ENCODE data around the gene RBM47.
"Not testable (repeated sequence)": the region's sequence is repeated elsewhere in the genome, so short reads cannot be mapped to it uniquely, and the experiment has no call there.

Gene RBM47

GRCh38 chr4:40481977-40482376, 147.7 kb downstream of the RBM47 start:
- DNase-seq: no peak

DNA sequence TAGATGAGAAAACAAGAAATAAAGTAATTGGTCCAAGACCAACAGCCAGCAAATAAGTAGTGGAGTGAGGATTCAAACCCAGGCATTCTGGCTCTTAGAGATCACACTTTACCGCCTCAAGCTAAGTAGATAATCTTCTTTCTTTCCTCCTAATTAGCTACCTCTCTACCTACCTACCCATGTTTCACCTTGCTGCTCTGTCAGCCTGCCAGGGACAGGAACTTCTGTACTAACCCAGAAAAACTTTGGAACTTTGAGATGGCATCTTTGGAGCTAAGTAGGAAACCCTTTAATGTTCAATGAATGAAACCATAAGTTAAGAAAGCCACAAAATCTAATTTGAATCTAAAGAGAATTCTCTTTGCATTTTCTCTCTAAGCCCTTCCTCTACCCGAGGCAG, 149.4 kb downstream of the RBM47 start:
- DNase-seq: no peak

- no peak for DNase-seq
Measured at GRCh38 chr4:40479378-40479777, 150.3 kb downstream of the RBM47 start.

GRCh38 chr4:40475609-40476008, 154.1 kb downstream of the RBM47 start:
- DNase-seq: no peak

DNA sequence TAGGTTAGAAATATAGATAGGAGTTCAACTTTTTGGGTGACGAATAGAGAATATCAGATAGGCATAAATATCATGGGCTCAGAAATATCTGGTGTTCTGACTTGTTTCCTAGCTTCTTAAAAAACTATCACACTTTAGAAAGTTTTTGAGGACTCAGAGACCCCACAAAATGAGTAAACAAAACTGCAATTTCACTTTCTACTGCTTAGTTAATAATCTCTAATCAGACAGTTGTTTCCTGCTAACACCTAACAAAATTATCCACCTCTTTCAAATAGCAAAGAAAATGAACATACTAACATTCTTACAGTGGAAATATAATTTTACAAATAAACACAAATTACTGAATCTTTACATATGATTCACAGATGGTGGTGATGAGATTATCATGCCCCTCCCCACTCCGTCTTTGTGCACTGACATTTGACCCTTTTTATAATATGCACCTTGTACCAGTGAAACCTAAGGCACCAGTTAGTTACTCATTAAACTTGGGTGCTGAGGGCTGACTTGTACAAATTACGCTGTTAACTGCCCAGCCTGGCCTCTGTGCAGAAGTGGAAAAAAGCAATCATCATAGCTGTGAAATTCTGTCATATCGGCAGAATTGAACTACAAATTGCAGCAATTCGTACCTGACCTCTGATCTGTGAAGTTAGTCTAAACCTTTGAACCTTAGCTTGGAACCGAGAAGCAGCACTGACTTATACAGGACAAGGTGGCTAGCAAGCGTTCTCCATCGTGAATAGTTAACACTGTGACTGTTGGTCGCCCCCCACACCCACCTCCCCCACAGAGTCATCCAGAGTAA, 155.9 kb downstream of the RBM47 start:
- DNase-seq: no peak

DNA sequence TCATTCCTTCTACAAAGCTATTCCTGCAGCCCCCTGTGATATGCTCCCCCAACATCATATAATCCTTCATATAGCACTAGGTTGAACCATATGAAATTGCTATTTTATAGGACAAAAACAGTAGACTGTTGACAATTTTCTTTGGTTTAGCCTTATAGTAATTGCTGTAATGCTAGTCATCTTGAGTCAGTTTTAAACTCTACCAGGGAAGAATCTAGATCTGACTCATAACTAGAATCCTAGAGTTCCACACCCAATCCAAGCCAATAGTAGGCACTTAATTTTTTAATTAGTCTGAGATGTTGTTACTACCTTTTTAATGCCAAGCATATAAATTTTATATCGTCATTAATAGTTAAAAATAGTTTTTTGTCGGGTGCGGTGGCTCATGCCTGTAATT, 157.7 kb downstream of the RBM47 start:
- DNase-seq: no peak

DNA sequence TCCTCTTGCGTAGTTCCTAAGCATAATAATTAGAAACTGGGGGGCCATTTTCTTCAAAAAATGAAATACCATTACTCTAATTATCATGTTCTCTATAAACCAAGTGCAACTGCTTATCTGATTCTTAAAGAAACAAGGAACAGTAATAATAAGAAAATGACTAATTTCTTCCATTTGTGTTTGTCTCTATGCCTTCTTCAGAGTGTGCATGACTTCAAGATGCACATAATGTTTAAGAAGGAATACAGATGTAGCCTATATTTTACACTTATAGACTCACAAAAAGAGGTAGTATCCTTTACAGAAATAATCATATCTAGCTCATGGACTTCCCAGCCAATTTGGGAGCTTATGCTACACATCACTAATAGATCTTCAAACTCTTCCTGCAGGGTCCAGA, 162.9 kb downstream of the RBM47 start:
- DNase-seq: no peak

- DNase-seq: no peak
Measured at GRCh38 chr4:40462326-40462725, 167.3 kb downstream of the RBM47 start.

DNA sequence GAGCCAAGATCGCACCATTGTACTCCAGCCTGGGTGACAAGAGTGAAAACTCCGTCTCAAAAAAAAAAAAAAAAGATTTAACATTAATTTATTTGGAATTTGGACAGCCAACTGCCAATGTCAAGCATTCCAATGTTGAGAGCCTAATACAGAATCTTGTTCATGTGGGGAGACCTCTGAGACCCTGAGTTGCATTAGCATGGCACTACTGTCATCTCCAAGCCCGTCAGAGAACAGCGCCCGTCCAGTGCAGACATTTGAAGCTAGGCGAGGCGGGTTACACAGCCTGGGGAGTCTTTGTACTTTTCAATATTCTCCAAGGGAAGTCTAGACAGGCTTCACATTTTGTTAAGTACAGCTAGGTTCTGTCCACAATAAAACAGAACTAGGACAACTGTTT, 167.8 kb downstream of the RBM47 start:
- no peak for DNase-seq

- no peak for DNase-seq
Measured at GRCh38 chr4:40461062-40461461, 168.6 kb downstream of the RBM47 start.

GRCh38 chr4:40458683-40459082, 171.0 kb downstream of the RBM47 start:
- DNase-seq: no peak

DNA sequence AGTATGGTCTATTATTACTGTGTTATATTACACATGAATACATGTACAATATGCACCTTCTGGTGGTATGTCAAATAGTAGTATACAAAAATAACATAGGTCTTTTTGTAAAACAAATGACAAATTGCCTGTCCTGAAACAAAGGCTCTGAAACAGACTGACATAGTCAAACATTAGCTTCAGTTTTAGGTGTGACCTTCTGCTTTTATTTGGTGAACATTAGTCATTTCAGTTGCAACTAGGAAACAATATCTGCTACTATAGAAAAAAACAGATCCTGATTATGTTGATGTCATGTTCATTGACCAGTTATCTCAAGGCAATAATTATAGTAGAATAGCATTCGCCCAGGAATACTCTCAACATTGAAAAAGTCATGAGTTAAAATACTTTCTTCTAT, 171.6 kb downstream of the RBM47 start:
- DNase-seq: no peak

DNA sequence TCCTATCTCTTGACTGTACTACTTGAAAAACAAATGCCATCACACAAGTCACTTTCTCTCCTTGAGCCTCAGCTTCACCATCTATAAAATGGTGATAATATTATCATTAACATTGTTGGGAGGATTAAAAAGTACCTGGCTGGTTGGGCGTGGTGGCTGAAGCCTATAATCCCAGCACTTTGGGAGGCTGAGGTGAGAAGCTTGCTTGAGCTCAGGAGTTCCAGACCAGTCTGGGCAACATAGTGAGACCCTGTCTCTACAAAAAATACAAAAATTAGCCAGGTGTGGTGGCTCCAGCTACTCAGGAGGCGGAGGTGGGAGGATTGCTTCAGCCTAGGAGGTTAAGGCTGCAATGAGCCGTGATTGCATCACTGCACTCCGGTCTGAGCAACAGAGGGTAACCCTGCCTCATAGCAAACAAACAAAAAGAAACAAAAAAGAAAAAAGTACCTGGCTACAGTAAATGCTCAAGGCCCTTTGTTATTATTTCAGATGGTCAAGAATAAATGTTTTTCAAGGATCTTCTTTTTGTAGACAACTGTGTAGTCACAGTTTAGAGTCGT, 174.2 kb downstream of the RBM47 start:
- DNase-seq: no peak

GRCh38 chr4:40454816-40455215, 174.8 kb downstream of the RBM47 start:
- DNase-seq: no peak

DNA sequence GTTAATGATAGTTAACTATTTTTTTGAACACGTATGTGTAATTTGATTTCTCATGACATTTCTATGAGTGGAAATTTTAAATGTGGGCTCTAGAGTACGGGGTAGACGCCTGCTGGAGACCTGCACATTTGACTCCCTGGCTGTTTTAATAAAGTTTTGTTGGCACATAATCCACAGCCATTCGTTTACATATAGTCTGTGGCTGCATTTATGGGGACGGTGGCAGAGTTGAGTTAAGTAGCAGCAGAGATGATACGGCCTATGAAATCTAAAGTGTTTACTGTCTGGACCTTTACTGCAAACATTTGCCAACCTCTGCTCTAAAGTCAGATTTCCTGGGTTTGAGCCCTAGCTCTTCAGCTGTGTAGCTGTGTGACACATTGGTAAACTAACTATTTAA, 175.8 kb downstream of the RBM47 start:
- DNase-seq: no peak

GRCh38 chr4:40448875-40449274, 180.8 kb downstream of the RBM47 start:
- DNase-seq: no peak

GRCh38 chr4:40446839-40447238, 182.8 kb downstream of the RBM47 start:
- no peak for DNase-seq

- not testable (repeated sequence) for DNase-seq
Measured at GRCh38 chr4:40446261-40446750, 183.4 kb downstream of the RBM47 start.

GRCh38 chr4:40445671-40446070, 184.0 kb downstream of the RBM47 start:
- DNase-seq: no peak

DNA sequence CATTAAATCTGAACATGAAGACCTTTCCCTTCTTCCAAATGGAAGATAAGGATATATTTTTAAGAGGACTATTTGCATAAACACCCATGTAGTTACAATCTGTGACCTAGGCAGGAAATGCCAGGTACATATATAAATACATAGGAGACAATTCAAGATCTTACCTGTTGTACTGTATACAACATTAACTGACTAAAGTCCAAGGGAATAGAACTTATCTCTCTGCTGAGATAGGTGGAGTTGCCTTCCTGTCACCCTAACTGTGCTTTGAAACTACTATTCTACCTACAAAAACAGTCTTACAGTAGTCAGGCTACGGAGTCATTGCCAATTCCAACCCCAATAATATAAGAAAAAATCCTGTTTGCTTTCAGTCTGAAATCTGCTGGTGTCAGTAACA, 188.2 kb downstream of the RBM47 start:
- no peak for DNase-seq

DNA sequence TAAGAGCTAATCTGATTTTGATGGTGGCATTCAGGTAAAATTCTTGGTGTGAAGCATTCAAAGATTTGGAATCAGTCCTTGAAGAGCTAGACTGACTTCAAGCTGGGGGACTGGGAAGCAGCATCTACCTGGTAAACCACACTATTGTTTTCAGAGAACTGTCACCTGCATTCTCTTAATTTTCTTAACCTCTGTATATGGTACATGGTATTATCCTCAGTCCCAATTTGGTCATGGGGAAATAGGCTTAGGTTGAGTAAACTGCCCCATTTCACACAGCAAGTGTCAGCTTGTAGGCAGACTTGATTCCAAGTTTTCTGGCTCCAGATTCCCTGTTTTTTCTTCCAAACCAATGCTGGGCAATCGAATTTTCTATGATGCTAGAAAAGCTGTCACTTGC, 190.1 kb downstream of the RBM47 start:
- DNase-seq: no peak

DNA sequence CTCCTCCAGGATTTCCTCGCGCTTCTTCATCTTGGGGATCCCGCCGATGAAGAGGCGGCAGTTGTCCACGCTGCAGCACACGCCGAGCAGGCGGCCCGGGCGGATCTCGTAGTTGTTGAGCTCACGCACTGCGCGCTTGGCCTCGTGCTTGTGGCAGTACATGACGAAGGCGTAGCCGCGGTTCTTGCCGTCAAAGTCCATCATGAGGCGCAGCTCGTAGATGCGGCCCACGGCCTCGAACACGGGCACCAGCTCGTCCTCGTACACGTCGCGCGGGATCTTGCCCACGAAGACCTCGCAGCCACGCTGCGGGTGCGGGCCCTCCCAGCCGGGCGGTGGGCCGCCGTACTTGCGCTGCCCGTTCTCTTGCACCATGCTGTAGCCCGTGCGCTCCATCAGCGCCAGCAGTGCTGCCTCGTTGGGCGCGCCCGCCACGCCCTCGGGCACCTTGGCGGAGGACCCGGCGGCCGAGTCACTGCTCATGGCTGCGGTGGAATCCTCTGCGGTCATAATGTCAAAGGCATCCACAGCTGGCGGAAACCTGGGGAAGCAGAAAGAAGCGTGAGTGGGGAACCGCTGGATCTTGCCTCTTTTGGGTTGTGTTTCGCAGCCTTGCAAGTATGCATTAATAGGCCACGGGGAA, 191.2 kb downstream of the RBM47 start:
- DNase-seq: no peak

GRCh38 chr4:40437741-40438383, 191.8 kb downstream of the RBM47 start:
- no peak for DNase-seq

DNA sequence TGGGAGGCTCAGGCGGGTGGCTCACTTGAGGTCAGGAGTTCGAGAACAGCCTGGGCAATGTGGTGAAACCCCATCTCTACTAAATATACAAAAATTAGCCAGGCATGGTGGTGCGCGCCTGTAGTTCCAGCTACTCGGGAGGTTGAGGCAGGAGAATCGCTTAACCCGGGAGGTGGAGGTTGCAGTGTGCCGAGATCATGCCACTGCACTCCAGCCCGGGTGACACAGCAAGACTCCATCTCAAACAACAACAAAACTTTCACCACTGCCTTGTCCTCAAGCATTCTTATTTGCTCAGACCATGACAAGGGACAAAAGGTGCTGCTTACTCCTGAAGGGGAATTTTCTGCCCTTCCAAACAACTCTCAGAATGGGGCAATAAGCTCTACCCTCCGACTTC, 194.4 kb downstream of the RBM47 start:
- DNase-seq: not testable (repeated sequence)
